ENCODE results near the gene CER1. TPM values are rescaled to one million over a fixed set of nuclear protein-coding genes. Genes with fewer than 3 reads are reported as not detected.

Gene CER1
- total and polyA plus RNA-seq, 2 of the 8 experiments (the other 6 are each of a cell fraction or from before 2014, with no cell fraction given) = 0.26 to 3.4 TPM

DNA sequence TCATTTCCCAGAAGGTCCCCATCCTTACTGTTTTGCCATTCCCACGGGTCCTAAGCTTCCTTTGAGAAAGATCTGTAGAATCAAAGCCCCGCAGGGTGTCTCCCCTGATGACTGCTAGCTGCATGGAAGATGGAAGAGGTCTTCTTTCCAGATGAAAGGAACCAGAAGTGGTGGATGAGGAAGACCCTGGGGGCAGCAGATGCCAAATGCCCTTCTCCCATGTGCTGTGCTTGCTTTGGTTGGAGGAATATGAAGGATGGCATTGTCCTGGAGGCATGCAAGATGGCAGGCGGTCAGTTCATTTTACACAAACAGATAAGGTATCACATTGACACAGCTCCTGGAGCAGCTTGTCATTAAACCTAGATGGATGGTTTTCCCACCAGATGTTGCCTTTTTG is 25.8 kb upstream of the CER1 start:
- Histone ChIP-seq H3K23ac (ENCODE audit: insufficient read length) (no peak overlapping the region), H4K20me1 (replicated peaks in 1 of 2; ENCODE audit: control insufficient read depth in 1 of 2, insufficient read depth in 2 of 2, low read length in 2 of 2) (no peaks in the 10 kb centered on the region), H2BK20ac (ENCODE audit: low read length) (no peak overlapping the region), H3K79me2 (ENCODE audit: control insufficient read depth in 1 of 2, insufficient read depth in 2 of 2, low read length in 2 of 2) (no peaks in the 10 kb centered on the region), H4K5ac (ENCODE audit: insufficient read length, low read depth, low read length) (no peak overlapping the region), H4K8ac (ENCODE audit: extremely low read depth, insufficient read depth, low read length) (no peak overlapping the region), H3K14ac (ENCODE audit: insufficient read length) (no peak overlapping the region), H2BK5ac (ENCODE audit: low read depth, low read length) (no peak overlapping the region), H3K4ac (replicated peaks; ENCODE audit: insufficient read length, low read depth, low read length) (no peak overlapping the region), H2AFZ (ENCODE audit: low read length) (no peak overlapping the region), H3K27ac (ENCODE audit: low read depth, low read length) (no peak overlapping the region), H3K79me1 (ENCODE audit: low read depth, low read length) (no peaks in the 10 kb centered on the region), H3K9me3 (ENCODE audit: insufficient read depth in 2 of 2, low read depth in 1 of 2, low read length in 1 of 2) (no peaks in the 10 kb centered on the region), H3K4me2 (ENCODE audit: insufficient read depth in 1 of 2, low read depth in 2 of 2, low read length in 2 of 2) (no peak overlapping the region), H2AK5ac (ENCODE audit: low read depth, low read length) (no peak overlapping the region), H3K18ac (ENCODE audit: extremely low read depth, low read length) (no peak overlapping the region), H2BK12ac (ENCODE audit: low read depth, low read length) (no peak overlapping the region), H3K4me3 (ENCODE audit: extremely low read depth in 1 of 4, insufficient read depth in 2 of 4, low read depth in 3 of 4, low read length in 4 of 4) (no peak overlapping the region), H3K23me2 (ENCODE audit: low read depth, low read length) (no peaks in the 10 kb centered on the region), H2BK15ac (ENCODE audit: low read length) (no peak overlapping the region), H2BK120ac (replicated peaks; ENCODE audit: low read depth, low read length) (no peak overlapping the region), H3K56ac (replicated peaks; ENCODE audit: insufficient read length, low read depth, low read length) (no peak overlapping the region), H3K4me1 (replicated peaks in 1 of 4; ENCODE audit: control insufficient read depth in 3 of 4, insufficient read depth in 4 of 4, low read length in 3 of 4) (peaks cover 2 to 7% (median 3%) of the 10 kb centered on the region in 4 experiments; a peak in 3 of 7 replicates), H4K91ac (replicated peaks; ENCODE audit: insufficient read length, low read length) (no peak overlapping the region), H3K36me3 (ENCODE audit: control insufficient read depth in 2 of 4, insufficient read depth in 4 of 4, low read length in 3 of 4) (no peaks in the 10 kb centered on the region), H3K9ac (replicated peaks in 1 of 4; ENCODE audit: extremely low read depth in 1 of 4, low read depth in 3 of 4, low read length in 3 of 4) (no peak overlapping the region), H3K27me3 (replicated peaks in 1 of 4; ENCODE audit: control insufficient read depth in 3 of 4, extremely low read depth in 1 of 4, insufficient read depth in 3 of 4, low read length in 3 of 4) (no peaks in the 10 kb centered on the region)
- FAIRE-seq (no peak), DNase-seq (ENCODE audit: low read depth in 1 of 2, low spot score in 2 of 2) (no peak)
- ChIA-PET CTCF (ENCODE audit: partially characterized antibody) (interaction anchor here (1.0 kb wide), 1 partner anchor 87 kb away, joined by 3 read pairs; no protein-coding TSS in a partner anchor), POLR2A (ENCODE audit: partially characterized antibody) (no interaction called here)
- no peak for TF ChIP-seq JUND (IDR thresholded peaks at IDR 0.05; ENCODE audit: low read length)
- TF ChIP-seq RAD21 (IDR thresholded peaks at IDR 0.05 in 1 of 2, conservative IDR thresholded peaks at IDR 0.05 in 1 of 2; ENCODE audit: low read depth in 2 of 2, low read length in 2 of 2) = no peak
- TF ChIP-seq, protein P1, sequence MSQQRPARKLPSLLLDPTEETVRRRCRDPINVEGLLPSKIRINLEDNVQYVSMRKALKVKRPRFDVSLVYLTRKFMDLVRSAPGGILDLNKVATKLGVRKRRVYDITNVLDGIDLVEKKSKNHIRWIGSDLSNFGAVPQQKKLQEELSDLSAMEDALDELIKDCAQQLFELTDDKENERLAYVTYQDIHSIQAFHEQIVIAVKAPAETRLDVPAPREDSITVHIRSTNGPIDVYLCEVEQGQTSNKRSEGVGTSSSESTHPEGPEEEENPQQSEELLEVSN (IDR thresholded peaks at IDR 0.05) = no peak
- TF ChIP-seq YY1 (IDR thresholded peaks at IDR 0.05; ENCODE audit: low read depth, low read length) = no peak
- TF ChIP-seq POLR2A (IDR thresholded peaks at IDR 0.05; ENCODE audit: control extremely low read depth in 1 of 2, low read depth in 2 of 2, low read length in 2 of 2) = no peak
- no peak for TF ChIP-seq HDAC6 (IDR thresholded peaks at IDR 0.05; ENCODE audit: low read depth, low read length)
- no peak for TF ChIP-seq ASH2L (IDR thresholded peaks at IDR 0.05; ENCODE audit: low read length)
- no peak for TF ChIP-seq NRF1 (IDR thresholded peaks at IDR 0.05; ENCODE audit: low read depth, low read length)
- no peak for TF ChIP-seq CEBPB (IDR thresholded peaks at IDR 0.05; ENCODE audit: low read depth, low read length)
- no peak for TF ChIP-seq KDM1A (IDR thresholded peaks at IDR 0.05; ENCODE audit: borderline replicate concordance, low read length)
- TF ChIP-seq TEAD4 (IDR thresholded peaks at IDR 0.05; ENCODE audit: low read depth, low read length) = no peak
- TF ChIP-seq GABPA (IDR thresholded peaks at IDR 0.05; ENCODE audit: borderline replicate concordance, insufficient read depth, low read length) = no peak
- TF ChIP-seq CREB1 (IDR thresholded peaks at IDR 0.05) = no peak
- 85% methylated on average over 3 of the region's 3 CpGs; no CpG with 5 or more reads in 1 of the 2 experiments for WGBS, 2 experiments (ENCODE audit: extremely low coverage in 1 of 2, insufficient coverage in 1 of 2, insufficient read length in 1 of 2, insufficient replicate concordance in 2 of 2, low coverage in 1 of 2, low lambda C conversion rate in 2 of 2, missing lambda C conversion rate in 1 of 2)
